H1 (cell line): ENCODE measurements around the gene TPRG1L. TPM values are rescaled to one million over a fixed set of nuclear protein-coding genes. Genes with fewer than 3 reads are reported as not detected.
A peak's percentile ranks its signal among the peaks of the same experiment; 100 is the strongest.

Source experiments
- CTCF ChIA-PET: fragments of 300-600 bp; sonication (Branson Sonifier 250); formaldehyde crosslinking; loops from one replicate; lab custom pipeline; 2021; ENCODE audit not compliant: partially characterized antibody; lab: Charles Lee
- POLR2A ChIA-PET: fragments of 300-600 bp; sonication (Branson Sonifier 250); formaldehyde crosslinking; loops from one replicate; lab custom pipeline; 2021; ENCODE audit warnings: inconsistent platforms; ENCODE audit not compliant: partially characterized antibody; lab: Charles Lee
- DNase-seq, 2 experiments: peaks; one replicate each; pipeline versions ENCODE4 v3.0.0 to v3.0.0-alpha.2; 2010 to 2022; ENCODE audit warnings: low spot score in 2 of 2, low read depth in 1 of 2, mixed read lengths in 1 of 2
- FAIRE-seq: peaks from 2 replicates; lab custom pipeline; 2011; peaks lifted over from hg19 to GRCh38; lab: Jason Lieb, UNC
- H2AFZ ChIP-seq: 2 replicates; pipeline ENCODE4 v1.8.1; 2012; ENCODE audit warnings: low read length, inconsistent platforms
- H2AK5ac ChIP-seq: 2 replicates; pipeline ENCODE4 v1.6.1; 2013; ENCODE audit warnings: low read depth, low read length
- H2BK120ac ChIP-seq: replicated peaks from 2 replicates; pipeline ENCODE3; 2013; ENCODE audit warnings: low read depth, low read length, inconsistent platforms
- H2BK12ac ChIP-seq: 2 replicates; pipeline ENCODE4 v1.6.1; 2013; ENCODE audit warnings: low read depth, low read length
- H2BK15ac ChIP-seq: 2 replicates; pipeline ENCODE4 v1.6.1; 2013; ENCODE audit warnings: low read length
- H2BK20ac ChIP-seq: 2 replicates; pipeline ENCODE4 v1.6.1; 2013; ENCODE audit warnings: low read length
- H2BK5ac ChIP-seq: 2 replicates; pipeline ENCODE4 v1.6.1; 2013; ENCODE audit warnings: low read depth, low read length
- H3K14ac ChIP-seq: 2 replicates; pipeline ENCODE4 v1.6.1; 2013; ENCODE audit warnings: inconsistent platforms; ENCODE audit not compliant: insufficient read length
- H3K18ac ChIP-seq: 2 replicates; pipeline ENCODE4 v1.6.1; 2013; ENCODE audit warnings: low read length; ENCODE audit errors: extremely low read depth
- H3K23ac ChIP-seq: 2 replicates; pipeline ENCODE4 v1.6.1; 2013; ENCODE audit warnings: inconsistent platforms; ENCODE audit not compliant: insufficient read length
- H3K23me2 ChIP-seq: 2 replicates; pipeline ENCODE4 v1.6.1; 2013; ENCODE audit warnings: low read depth, low read length
- H3K27ac ChIP-seq: 2 replicates; pipeline ENCODE4 v1.6.1; 2011; ENCODE audit warnings: low read depth, low read length, inconsistent platforms
- H3K27me3 ChIP-seq, 4 experiments: replicated peaks in 1 of 4; 1 replicate in 1 of 4; 2 replicates in 3 of 4; pipeline versions ENCODE4 v1.6.1 to v1.8.1; 2011 to 2013; ENCODE audit warnings: low read length in 3 of 4, mild to moderate bottlenecking in 3 of 4, inconsistent platforms in 2 of 4, mixed read lengths in 2 of 4, moderate library complexity in 1 of 4; ENCODE audit not compliant: control insufficient read depth in 3 of 4, insufficient read depth in 3 of 4; ENCODE audit errors: extremely low read depth in 1 of 4
- H3K36me3 ChIP-seq, 4 experiments: 2 replicates each; pipeline versions ENCODE4 v1.6.1 to v1.8.1; 2011 to 2013; ENCODE audit warnings: mild to moderate bottlenecking in 4 of 4, low read length in 3 of 4, moderate library complexity in 2 of 4, control low read depth in 1 of 4, inconsistent platforms in 1 of 4; ENCODE audit not compliant: insufficient read depth in 4 of 4, control insufficient read depth in 2 of 4
- H3K4ac ChIP-seq: replicated peaks from 2 replicates; pipeline ENCODE3; 2013; ENCODE audit warnings: low read length, low read depth, mixed read lengths, inconsistent platforms; ENCODE audit not compliant: insufficient read length
- H3K4me1 ChIP-seq, 4 experiments: replicated peaks in 1 of 4; 1 replicate in 1 of 4; 2 replicates in 3 of 4; pipeline versions ENCODE4 v1.6.1 to v1.8.1; 2011 to 2013; ENCODE audit warnings: low read length in 3 of 4, inconsistent platforms in 2 of 4, mixed read lengths in 1 of 4; ENCODE audit not compliant: insufficient read depth in 4 of 4, control insufficient read depth in 3 of 4
- H3K4me2 ChIP-seq, 2 experiments: 2 replicates each; pipeline versions ENCODE4 v1.6.1 to v1.8.1; 2011 to 2013; ENCODE audit warnings: low read depth in 2 of 2, low read length in 2 of 2, control low read depth in 1 of 2, inconsistent platforms in 1 of 2, mild to moderate bottlenecking in 1 of 2; ENCODE audit not compliant: insufficient read depth in 1 of 2
- H3K4me3 ChIP-seq, 4 experiments: fragments of 200-600, 300-600 bp in 1 of 4; sonication (generic), shearing (Covaris generic), sonication (Bioruptor Twin) in 1 of 4; 2 replicates each; pipeline versions ENCODE4 v1.5.1 to v1.8.1; 2011 to 2016; ENCODE audit warnings: low read length in 4 of 4, low read depth in 3 of 4, control low read depth in 2 of 4, inconsistent platforms in 2 of 4, mild to moderate bottlenecking in 2 of 4, mixed read lengths in 1 of 4, moderate library complexity in 1 of 4; ENCODE audit not compliant: insufficient read depth in 2 of 4; ENCODE audit errors: extremely low read depth in 1 of 4
- H3K56ac ChIP-seq: replicated peaks from 2 replicates; pipeline ENCODE3; 2013; ENCODE audit warnings: low read depth, mild to moderate bottlenecking, mixed read lengths, low read length, inconsistent platforms; ENCODE audit not compliant: insufficient read length
- H3K79me1 ChIP-seq: 2 replicates; pipeline ENCODE4 v1.6.1; 2013; ENCODE audit warnings: low read depth, low read length, control low read depth
- H3K79me2 ChIP-seq, 2 experiments: 2 replicates each; pipeline versions ENCODE4 v1.6.1 to v1.8.1; 2012 to 2013; ENCODE audit warnings: low read length in 2 of 2, mild to moderate bottlenecking in 2 of 2, inconsistent platforms in 1 of 2; ENCODE audit not compliant: insufficient read depth in 2 of 2, control insufficient read depth in 1 of 2
- H3K9ac ChIP-seq, 4 experiments: replicated peaks in 1 of 4; 1 replicate in 1 of 4; 2 replicates in 3 of 4; pipeline versions ENCODE4 v1.6.1 to v1.8.1; 2011 to 2013; ENCODE audit warnings: low read depth in 3 of 4, low read length in 3 of 4, control low read depth in 2 of 4, mild to moderate bottlenecking in 2 of 4, moderate library complexity in 2 of 4, inconsistent platforms in 1 of 4; ENCODE audit errors: extremely low read depth in 1 of 4
- H3K9me3 ChIP-seq, 2 experiments: 2 replicates each; pipeline versions ENCODE4 v1.6.1 to v1.8.1; 2012 to 2013; ENCODE audit warnings: mild to moderate bottlenecking in 2 of 2, moderate library complexity in 2 of 2, control low read depth in 1 of 2, inconsistent platforms in 1 of 2, low read depth in 1 of 2, low read length in 1 of 2, mixed read lengths in 1 of 2; ENCODE audit not compliant: insufficient read depth in 2 of 2
- H4K20me1 ChIP-seq, 2 experiments: replicated peaks in 1 of 2; 2 replicates each; pipeline versions ENCODE3 to v1.8.1; 2011 to 2013; ENCODE audit warnings: inconsistent platforms in 2 of 2, low read length in 2 of 2, mild to moderate bottlenecking in 1 of 2; ENCODE audit not compliant: insufficient read depth in 2 of 2, control insufficient read depth in 1 of 2
- H4K5ac ChIP-seq: 2 replicates; pipeline ENCODE4 v1.6.1; 2013; ENCODE audit warnings: low read length, low read depth, mixed read lengths, inconsistent platforms; ENCODE audit not compliant: insufficient read length
- H4K8ac ChIP-seq: 2 replicates; pipeline ENCODE4 v1.8.0; 2013; ENCODE audit warnings: mild to moderate bottlenecking, moderate library complexity, low read length, inconsistent platforms; ENCODE audit not compliant: insufficient read depth; ENCODE audit errors: extremely low read depth
- H4K91ac ChIP-seq: replicated peaks from 2 replicates; pipeline ENCODE3; 2013; ENCODE audit warnings: low read length, mixed read lengths, inconsistent platforms; ENCODE audit not compliant: insufficient read length
- ATF2 ChIP-seq: IDR thresholded peaks from 2 replicates; pipeline ENCODE4 v1.6.1; 2012; ENCODE audit warnings: low read length, inconsistent platforms
- CBX5 ChIP-seq: fragments of 300-800, 300-1000 bp; sonication (generic); IDR thresholded peaks from 2 replicates; pipeline ENCODE4 v1.7.1; 2016; ENCODE audit warnings: antibody characterized with exemption, low read length, low read depth
- FOSL1 ChIP-seq: IDR thresholded peaks from 2 replicates; pipeline ENCODE4 v1.6.1; 2011; ENCODE audit warnings: mild to moderate bottlenecking, low read depth, low read length, moderate library complexity; ENCODE audit not compliant: insufficient read depth
- GABPA ChIP-seq: IDR thresholded peaks from 2 replicates; pipeline ENCODE4 v1.6.1; 2011; ENCODE audit warnings: mild to moderate bottlenecking, low read length, moderate library complexity, borderline replicate concordance; ENCODE audit not compliant: insufficient read depth
- HDAC2 ChIP-seq, 2 experiments: fragments of 300-600 bp in 1 of 2; sonication (generic) in 1 of 2; IDR thresholded peaks; 2 replicates each; pipeline ENCODE4 v1.6.1; 2011 to 2012; ENCODE audit warnings: low read depth in 2 of 2, low read length in 2 of 2, mild to moderate bottlenecking in 2 of 2, moderate library complexity in 2 of 2, borderline replicate concordance in 1 of 2, inconsistent platforms in 1 of 2
- NANOG ChIP-seq: IDR thresholded peaks from 2 replicates; pipeline ENCODE4 v1.6.1; 2011; ENCODE audit warnings: low read length, low read depth, mild to moderate bottlenecking, inconsistent platforms; ENCODE audit not compliant: insufficient read depth, poor library complexity, severe bottlenecking
- POLR2A ChIP-seq, 2 experiments: IDR thresholded peaks; 1 replicate in 1 of 2; 2 replicates in 1 of 2; pipeline ENCODE4 v1.6.1; 2011; ENCODE audit warnings: low read depth in 2 of 2, low read length in 2 of 2, mild to moderate bottlenecking in 2 of 2; ENCODE audit errors: control extremely low read depth in 1 of 2
- RAD21 ChIP-seq, 2 experiments: IDR thresholded peaks in 1 of 2; conservative IDR thresholded peaks in 1 of 2; 2 replicates each; pipeline ENCODE4 v1.6.1; 2011; ENCODE audit warnings: low read depth in 2 of 2, low read length in 2 of 2, improper control_type of control experiment in 1 of 2, inconsistent platforms in 1 of 2, mild to moderate bottlenecking in 1 of 2, moderate library complexity in 1 of 2
- WGBS, 2 experiments: shearing (Covaris generic) in 1 of 2; methylation state at CpG; one replicate each; pipeline versions ENCODE4 v1.1.6 to v1.1.7; 2013 to 2015; ENCODE audit warnings: low lambda C conversion rate in 2 of 2, mixed read lengths in 2 of 2, inconsistent platforms in 1 of 2, low coverage in 1 of 2, missing lambda C conversion rate in 1 of 2; ENCODE audit not compliant: insufficient replicate concordance in 2 of 2, insufficient coverage in 1 of 2, insufficient read length in 1 of 2; ENCODE audit errors: extremely low coverage in 1 of 2, missing lambda C conversion rate in 1 of 2; 5-methylcytosine and 5-hydroxymethylcytosine counted together
- polyA plus RNA-seq, 7 experiments: library from polyadenylated mRNA; depleted of rRNA in 3 of 7; stranded (reverse) in 5 of 7; unstranded in 2 of 7; fragments of >200 nt in 5 of 7; fragments of 200-250 nt in 2 of 7; gene quantifications; 1 replicate in 5 of 7; 2 replicates in 1 of 7; 4 replicates in 1 of 7; pipeline versions ENCODE4 v1.2.1 to v1.2.3, GENCODE V29; 2011 to 2013; ENCODE audit warnings: missing spikeins in 2 of 7, mixed read lengths in 2 of 7
- total RNA-seq: library from RNA; stranded (reverse); fragmentation: NEBNext Ultra II Directional; extraction: Animal tissue kit (Norgen Biotek cat#: 25700); gene quantifications from 2 replicates; pipeline ENCODE4 v1.2.1, GENCODE V29; 2021
- TF ChIP-seq, protein P1 (sequence below): IDR thresholded peaks from 2 replicates; pipeline ENCODE4 v1.6.1; 2011; ENCODE audit warnings: low read length, improper control_type of control experiment

The TPRG1L gene
- total and polyA plus RNA-seq, 2 of the 8 experiments (the other 6 are each of a cell fraction or from before 2014, with no cell fraction given) = 21.7 to 22.3 TPM

DNA sequence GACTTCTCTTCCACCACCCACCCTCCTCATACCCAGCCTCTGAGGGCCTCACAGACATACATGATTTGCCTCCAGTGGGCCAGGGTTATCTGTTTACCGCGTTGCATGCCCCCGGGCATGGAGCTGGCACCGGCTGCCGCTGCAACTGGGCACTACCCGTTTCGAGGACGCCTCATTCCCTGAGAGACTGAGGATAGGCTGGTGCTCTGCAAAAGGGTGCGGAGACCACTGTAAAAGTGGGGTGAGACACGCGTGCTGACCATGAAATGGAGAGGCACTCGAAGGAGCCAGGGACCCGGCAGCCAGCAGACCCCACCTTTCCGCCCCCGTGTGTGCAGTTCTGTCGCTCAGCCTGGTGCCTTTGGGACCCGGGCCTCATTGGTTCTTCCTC is 48.2 kb downstream of the TPRG1L start:
- H2BK15ac ChIP-seq = 0 out of 2 replicates have a peak overlapping the region, but pooled peaks have one; percentile 29
- no peak overlapping the region for H3K23ac ChIP-seq
- no peak for FAIRE-seq
- no peaks in the 10 kb centered on the region for H3K9me3 ChIP-seq
- no peak overlapping the region for H2AFZ ChIP-seq
- H3K18ac ChIP-seq = no peak overlapping the region
- no peak overlapping the region for H4K91ac ChIP-seq
- H3K56ac ChIP-seq = no peak overlapping the region
- POLR2A ChIA-PET = interaction anchor here (1.5 kb wide), 1 partner anchor 62 kb away, joined by 3 read pairs; no protein-coding TSS in a partner anchor
- WGBS, 2 experiments = 90% methylated on average over 17 of the region's 17 CpGs; no CpG with 5 or more reads in 1 of the 2 experiments
- no peaks in the 10 kb centered on the region for H3K79me2 ChIP-seq
- DNase-seq = no peak
- no peak overlapping the region; the same call in 1 of the 2 replicates for H2BK12ac ChIP-seq
- H3K4ac ChIP-seq = no peak overlapping the region
- peaks cover 0 to 3% (median 0%) of the 10 kb centered on the region in 4 experiments; a peak in 2 of 7 replicates for H3K27me3 ChIP-seq
- no peak overlapping the region for H3K9ac ChIP-seq
- no peak overlapping the region for H4K5ac ChIP-seq
- H2BK20ac ChIP-seq = no peak overlapping the region
- CTCF ChIA-PET = interaction anchor here (0.8 to 2.2 kb wide), 7 partner anchors 11 to 220 kb away, joined by 3 to 7 read pairs (median 3); no protein-coding TSS in a partner anchor
- no peak overlapping the region for H3K4me2 ChIP-seq
- no peak overlapping the region for H3K27ac ChIP-seq
- TF ChIP-seq, protein P1, sequence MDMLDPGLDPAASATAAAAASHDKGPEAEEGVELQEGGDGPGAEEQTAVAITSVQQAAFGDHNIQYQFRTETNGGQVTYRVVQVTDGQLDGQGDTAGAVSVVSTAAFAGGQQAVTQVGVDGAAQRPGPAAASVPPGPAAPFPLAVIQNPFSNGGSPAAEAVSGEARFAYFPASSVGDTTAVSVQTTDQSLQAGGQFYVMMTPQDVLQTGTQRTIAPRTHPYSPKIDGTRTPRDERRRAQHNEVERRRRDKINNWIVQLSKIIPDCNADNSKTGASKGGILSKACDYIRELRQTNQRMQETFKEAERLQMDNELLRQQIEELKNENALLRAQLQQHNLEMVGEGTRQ = no peak
- TF ChIP-seq FOSL1 (no peak), HDAC2 (IDR thresholded peaks at IDR 0.05; ENCODE audit: borderline replicate concordance in 1 of 2, low read depth in 2 of 2, low read length in 2 of 2) (no peak), RAD21 (IDR thresholded peaks at IDR 0.05 in 1 of 2, conservative IDR thresholded peaks at IDR 0.05 in 1 of 2; ENCODE audit: low read depth in 2 of 2, low read length in 2 of 2) (no peak), ATF2 (no peak), NANOG (no peak), POLR2A (IDR thresholded peaks at IDR 0.05; ENCODE audit: control extremely low read depth in 1 of 2, low read depth in 2 of 2, low read length in 2 of 2) (no peak), CBX5 (no peak), GABPA (no peak)
- no peak overlapping the region for H2BK5ac ChIP-seq
- no peak overlapping the region for H4K8ac ChIP-seq
- H3K4me1 ChIP-seq = peaks cover 0 to 30% (median 22%) of the 10 kb centered on the region in 4 experiments; a peak in 6 of 7 replicates
- 0 out of 2 replicates have a peak overlapping the region, but pooled peaks have one; percentile 24 for H2AK5ac ChIP-seq
- H3K14ac ChIP-seq = no peak overlapping the region
- H3K79me1 ChIP-seq = no peaks in the 10 kb centered on the region
- H3K23me2 ChIP-seq = peaks cover 4% of the 10 kb centered on the region; the same call in 1 of the 2 replicates
- H3K4me3 ChIP-seq = no peak overlapping the region
- peaks cover 0 to 1% of the 10 kb centered on the region in 2 experiments for H4K20me1 ChIP-seq
- no peak overlapping the region for H2BK120ac ChIP-seq
- H3K36me3 ChIP-seq = no peaks in the 10 kb centered on the region
